ENCODE results near the gene ACSM6.

GRCh38 chr10:95248989-95249388 is 55.0 kb downstream of the ACSM6 start:
- TF ChIP-seq CTCF (IDR thresholded peaks at IDR 0.05) (no peak), POLR2A (IDR thresholded peaks at IDR 0.05) (no peak)

Data from right lobe of liver (tissue), 4 donors.